ENCODE data around the gene MFAP5.

MFAP5 gene

GRCh38 chr12:8662593-8662992, at the start of gene MFAP5:
MFAP5 (minus strand) TSS chr12:8662826; CDS start chr12:8662104, 722 bp downstream.
- no peak for DNase-seq

- no peak for DNase-seq
Observed at GRCh38 chr12:8709124-8709830, 46.7 kb upstream of the MFAP5 start.

- no peak for DNase-seq
Observed at GRCh38 chr12:8702159-8702558, 39.5 kb upstream of the MFAP5 start.

GRCh38 chr12:8701046-8701660, 38.5 kb upstream of the MFAP5 start:
- DNase-seq = no peak

- DNase-seq = no peak
Observed at GRCh38 chr12:8699714-8700113, 37.1 kb upstream of the MFAP5 start.

- no peak for DNase-seq
Observed at GRCh38 chr12:8698879-8699278, 36.3 kb upstream of the MFAP5 start.

- DNase-seq = no peak
Observed at GRCh38 chr12:8698132-8698851, 35.7 kb upstream of the MFAP5 start.

GRCh38 chr12:8697476-8698131, 35.0 kb upstream of the MFAP5 start, which contains the start of gene RIMKLB:
RIMKLB (plus strand) TSS chr12:8697991; CDS start chr12:8713867, 15,876 bp downstream.
- peak; percentile 61 for DNase-seq

GRCh38 chr12:8697120-8697475, 34.5 kb upstream of the MFAP5 start:
- DNase-seq = peak; percentile 61

- no peak for DNase-seq
Observed at GRCh38 chr12:8696442-8697090, 33.9 kb upstream of the MFAP5 start.

GRCh38 chr12:8695116-8695515, 32.5 kb upstream of the MFAP5 start:
- no peak for DNase-seq

- peak; percentile 80 for DNase-seq
Observed at GRCh38 chr12:8692573-8692972, 29.9 kb upstream of the MFAP5 start.

GRCh38 chr12:8689681-8690080, 27.1 kb upstream of the MFAP5 start:
- DNase-seq = no peak

GRCh38 chr12:8687846-8688601, 25.4 kb upstream of the MFAP5 start:
- DNase-seq = no peak

GRCh38 chr12:8685051-8685450, 22.4 kb upstream of the MFAP5 start:
- DNase-seq = no peak

- no peak for DNase-seq
Observed at GRCh38 chr12:8681129-8681884, 18.7 kb upstream of the MFAP5 start.

- DNase-seq = no peak
Observed at GRCh38 chr12:8680533-8680932, 17.9 kb upstream of the MFAP5 start.

GRCh38 chr12:8678661-8679111, 16.1 kb upstream of the MFAP5 start:
- no peak for DNase-seq

GRCh38 chr12:8677362-8677761, 14.7 kb upstream of the MFAP5 start:
- DNase-seq = no peak

- DNase-seq = no peak
Observed at GRCh38 chr12:8676651-8677050, 14.0 kb upstream of the MFAP5 start.

GRCh38 chr12:8675591-8676036, 13.0 kb upstream of the MFAP5 start:
- no peak for DNase-seq
